GM12878 (cell line): ENCODE measurements around the gene UBE2E1. TPM values are rescaled to one million over a fixed set of nuclear protein-coding genes. Genes with fewer than 3 reads are reported as not detected.
A peak's percentile ranks its signal among the peaks of the same experiment; 100 is the strongest.
"Not testable (repeated sequence)": the region's sequence is repeated elsewhere in the genome, so short reads cannot be mapped to it uniquely, and the experiment has no call there.

ENCODE experiments used
- ATAC-seq: fragments of 200-7000 bp; cut with Tn5 transposase; 3 replicates; pipeline ENCODE4 v1.9.1; 2020; ENCODE audit warnings: mild to moderate bottlenecking, moderate library complexity
- BruUV-seq: library from RNA; stranded (reverse); fragments of 400-500 nt; replicated peaks from 2 replicates; lab custom pipeline; 2021; lab: Mats Ljungman, UMichigan
- CTCF ChIA-PET: fragments of 300-600 bp; sonication (Branson Sonifier 250); formaldehyde crosslinking; extraction: SDS; loops from one replicate; lab custom pipeline; 2021; ENCODE audit warnings: inconsistent platforms; lab: Yijun Ruan, JAX
- POLR2A ChIA-PET: fragments of 350-600 bp; formaldehyde crosslinking; extraction: SDS; loops from one replicate; lab custom pipeline; 2021; ENCODE audit warnings: inconsistent platforms; lab: Charles Lee
- RAD21 ChIA-PET: fragments of 300-600 bp; sonication (Branson Sonifier 250); formaldehyde crosslinking; loops from one replicate; lab custom pipeline; 2023; ENCODE audit warnings: antibody characterized with exemption; ENCODE audit not compliant: unreplicated experiment; lab: Charles Lee
- SMC1A ChIA-PET: fragments of 300-600 bp; sonication (Branson Sonifier 250); formaldehyde crosslinking; loops from one replicate; lab custom pipeline; 2023; ENCODE audit not compliant: unreplicated experiment, uncharacterized antibody; lab: Charles Lee
- DNase-seq: peaks from one replicate; pipeline ENCODE4 v3.0.0-alpha.2; 2011; ENCODE audit warnings: low read depth, low spot score
- FAIRE-seq: peaks from 3 replicates; lab custom pipeline; 2011; peaks lifted over from hg19 to GRCh38; lab: Jason Lieb, UNC
- H2AFZ ChIP-seq: 2 replicates; pipeline ENCODE4 v1.6.0; 2011; ENCODE audit warnings: low read depth, low read length, control low read depth; ENCODE audit not compliant: control insufficient read depth
- H3K27ac ChIP-seq: 2 replicates; pipeline ENCODE4 v1.5.1; 2011; ENCODE audit warnings: control low read depth; ENCODE audit not compliant: control insufficient read depth, insufficient read depth
- H3K27me3 ChIP-seq, 2 experiments: replicated peaks in 1 of 2; 2 replicates each; pipeline versions ENCODE4 v1.6.0 to v1.6.1; 2011; ENCODE audit warnings: low read length in 1 of 2; ENCODE audit not compliant: control insufficient read depth in 2 of 2, insufficient read depth in 2 of 2
- H3K36me3 ChIP-seq, 2 experiments: 2 replicates each; pipeline ENCODE4 v1.5.1; 2011; ENCODE audit warnings: low read length in 1 of 2; ENCODE audit not compliant: control insufficient read depth in 2 of 2, insufficient read depth in 2 of 2
- H3K4me1 ChIP-seq: 2 replicates; pipeline ENCODE4 v1.6.1; 2011; ENCODE audit warnings: mild to moderate bottlenecking, low read length, moderate library complexity, mixed read lengths; ENCODE audit not compliant: control insufficient read depth, insufficient read depth
- H3K4me2 ChIP-seq: 2 replicates; pipeline ENCODE4 v1.6.0; 2011; ENCODE audit warnings: control low read depth; ENCODE audit not compliant: control insufficient read depth, insufficient read depth
- H3K4me3 ChIP-seq: fragments of 200-600 bp; sonication (generic); 2 replicates; pipeline ENCODE4 v1.5.1; 2016
- H3K79me2 ChIP-seq: 2 replicates; pipeline ENCODE4 v1.6.0; 2011; ENCODE audit warnings: low read length; ENCODE audit not compliant: control insufficient read depth, insufficient read depth
- H3K9ac ChIP-seq: 2 replicates; pipeline ENCODE4 v1.8.0; 2011; ENCODE audit warnings: low read length, control low read depth, mixed read lengths; ENCODE audit not compliant: control insufficient read depth, insufficient read depth
- H3K9me3 ChIP-seq: replicated peaks from 3 replicates; pipeline ENCODE4 v1.5.1; 2011; ENCODE audit warnings: mild to moderate bottlenecking, low read length; ENCODE audit not compliant: control insufficient read depth, insufficient read depth
- H4K20me1 ChIP-seq: 2 replicates; pipeline ENCODE4 v1.6.0; 2011; ENCODE audit not compliant: control insufficient read depth, insufficient read depth
- CHD1 ChIP-seq: IDR thresholded peaks from 2 replicates; pipeline ENCODE4 v1.6.1; 2012; ENCODE audit warnings: low read depth, low read length, improper control_type of control experiment
- CHD2 ChIP-seq: IDR thresholded peaks from 2 replicates; pipeline ENCODE4 v1.6.1; 2011; ENCODE audit warnings: low read depth, low read length, improper control_type of control experiment, borderline replicate concordance
- CREB1 ChIP-seq: IDR thresholded peaks from 2 replicates; pipeline ENCODE4 v1.6.1; 2012; ENCODE audit warnings: low read depth, mild to moderate bottlenecking, inconsistent platforms
- HCFC1 ChIP-seq: fragments of 150-350 bp; IDR thresholded peaks from 2 replicates; pipeline ENCODE4 v1.6.1; 2014; ENCODE audit warnings: low read length
- MTA3 ChIP-seq: IDR thresholded peaks from 2 replicates; pipeline ENCODE4 v1.6.1; 2012; ENCODE audit warnings: low read length, inconsistent platforms, borderline replicate concordance
- PAX5 ChIP-seq: IDR thresholded peaks from 2 replicates; pipeline ENCODE4 v1.6.1; 2011; ENCODE audit warnings: low read depth, low read length, borderline replicate concordance
- WGBS: methylation state at CpG from one replicate; pipeline ENCODE4 v1.1.6; 2016; ENCODE audit warnings: low lambda C conversion rate; ENCODE audit not compliant: insufficient replicate concordance, insufficient coverage; ENCODE audit errors: missing lambda C conversion rate; 5-methylcytosine and 5-hydroxymethylcytosine counted together
- in situ Hi-C: fragments of 300-500 bp; cut with MboI; formaldehyde crosslinking; loops from 9 replicates; pipeline ENCODE4 v1.14.3; 2018; ENCODE audit warnings: mixed read lengths
- intact Hi-C: fragments of 100-400 bp; cut with micrococcal nuclease; formaldehyde crosslinking; loops from one replicate; pipeline ENCODE4 v1.14.2; 2022; ENCODE audit not compliant: unreplicated experiment
- polyA plus RNA-seq, 11 experiments: library from polyadenylated mRNA; depleted of rRNA in 4 of 11; unstranded in 6 of 11; stranded (reverse) in 5 of 11; fragments of >200 nt; fragmentation: Nextera tagmentation in 4 of 11; fragmentation: Illumina TruSeq in 1 of 11; extraction: Ambion mirVana in 4 of 11; extraction: Trizol in 1 of 11; gene quantifications; 1 replicate in 1 of 11; 2 replicates in 10 of 11; pipeline versions ENCODE4 v1.2.1 to v1.2.3, GENCODE V29; 2011 to 2016; ENCODE audit warnings: inconsistent platforms in 2 of 11, missing spikeins in 2 of 11, low read depth in 1 of 11
- total RNA-seq, 4 experiments: library from RNA; depleted of rRNA in 3 of 4; stranded (reverse); fragments of >200 nt in 3 of 4; fragmentation: Illumina TruSeq in 1 of 4; extraction: Trizol in 1 of 4; gene quantifications; 2 replicates each; pipeline versions ENCODE4 v1.2.1 to v1.2.3, GENCODE V29; 2013 to 2021

The UBE2E1 gene
- total and polyA plus RNA-seq, 10 of the 15 experiments (the other 5 are each of a cell fraction or from before 2014, with no cell fraction given) = 18.7 to 425 (median 147) TPM

DNA sequence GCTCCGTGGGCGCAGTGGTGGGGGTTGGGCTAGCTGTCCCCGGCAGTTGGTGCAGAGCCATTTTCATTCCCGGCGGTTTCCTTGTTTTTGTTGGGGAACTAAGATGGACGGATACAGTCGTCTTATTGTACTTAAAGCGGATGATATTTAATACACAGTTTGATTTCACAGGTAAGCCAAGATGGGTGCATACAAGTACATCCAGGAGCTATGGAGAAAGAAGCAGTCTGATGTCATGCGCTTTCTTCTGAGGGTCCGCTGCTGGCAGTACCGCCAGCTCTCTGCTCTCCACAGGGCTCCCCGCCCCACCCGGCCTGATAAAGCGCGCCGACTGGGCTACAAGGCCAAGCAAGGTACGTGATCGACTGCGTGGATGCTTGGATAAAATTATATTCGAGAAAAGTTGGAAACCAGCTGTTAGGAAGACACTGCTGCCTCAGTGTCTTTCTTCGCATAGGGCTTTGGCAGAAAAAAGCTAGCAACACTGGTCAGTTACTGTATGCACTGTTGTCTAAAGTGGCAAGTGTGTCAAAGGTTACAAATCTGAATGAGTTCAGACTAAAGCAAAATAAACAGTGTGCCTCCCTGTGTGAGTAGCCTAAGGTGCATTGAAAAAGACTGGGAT, 112.0 kb downstream of the UBE2E1 start:
- TF ChIP-seq HCFC1 (peak; percentile 29; the same call in 1 of the 2 replicates), CHD1 (0 out of 2 replicates have a peak, but pooled peaks have one; percentile 45), CHD2 (peak; percentile 76; the same call in 1 of the 2 replicates), MTA3 (0 out of 2 replicates have a peak, but pooled peaks have one; percentile 49), CREB1 (0 out of 2 replicates have a peak, but pooled peaks have one; percentile 7), PAX5 (peak; percentile 46; the same call in 1 of the 2 replicates)
- TF ChIP-seq, all 136 proteins: peak for 6; not testable (repeated sequence) for 130
- DNase-seq, FAIRE-seq, H2AFZ ChIP-seq, H3K4me1 ChIP-seq, BruUV-seq, ATAC-seq, H3K27me3 ChIP-seq, H3K9me3 ChIP-seq, in situ Hi-C loops, H4K20me1 ChIP-seq: not testable (repeated sequence)
- Histone ChIP-seq H3K79me2 (peaks cover 61% of the 10 kb centered on the region), H3K4me3 (peak overlapping the region; percentile 100), H3K4me2 (peak overlapping the region; percentile 90), H3K9ac (peak overlapping the region; percentile 98), H3K27ac (peak overlapping the region; percentile 95), H3K36me3 (peaks cover 0 to 28% of the 10 kb centered on the region in 2 experiments; a peak in 2 of 4 replicates)
- intact Hi-C loops = loop anchor here (1.0 kb wide), 2 partner anchors 29 to 105 kb away; no protein-coding TSS in a partner anchor
- CTCF ChIA-PET = interaction anchor here (1.2 to 3.0 kb wide), 8 partner anchors 9 to 86 kb away, joined by 3 to 19 read pairs (median 5); no protein-coding TSS in a partner anchor
- SMC1A ChIA-PET = interaction anchor here (0.9 to 4.1 kb wide), 20 partner anchors 12 to 255 kb away, joined by 3 to 18 read pairs (median 4); no protein-coding TSS in a partner anchor
- under 1% methylated on average over 18 of the region's 21 CpGs for WGBS
- POLR2A ChIA-PET = interaction anchor here (0.9 to 2.6 kb wide), 12 partner anchors 8 to 110 kb away, joined by 3 to 17 read pairs (median 4); no protein-coding TSS in a partner anchor
- RAD21 ChIA-PET = interaction anchor here (1.1 to 3.1 kb wide), 9 partner anchors 26 to 89 kb away, joined by 3 to 18 read pairs (median 4); no protein-coding TSS in a partner anchor
